Adrenal gland (tissue), 5 donors: ENCODE measurements around the gene PCGF6.

ENCODE experiments used
- CTCF ChIP-seq, 6 experiments: fragments of 450-650 bp in 4 of 6; fragments of 200-600 bp in 2 of 6; sonication (generic) in 1 of 6; IDR thresholded peaks; 1 replicate in 5 of 6; 2 replicates in 1 of 6; pipeline versions ENCODE4 v1.5.1 to v1.8.0; 2016 to 2021; ENCODE audit warnings: antibody characterized with exemption in 6 of 6, mild to moderate bottlenecking in 2 of 6, moderate library complexity in 1 of 6
- POLR2A ChIP-seq, 2 donors: fragments of 450-650 bp; IDR thresholded peaks; one replicate each; pipeline ENCODE4 v1.6.1; 2017; ENCODE audit warnings: antibody characterized with exemption in 2 of 2, mild to moderate bottlenecking in 2 of 2, moderate library complexity in 1 of 2
- donor health status: DM: no; HTN: no; CAD: no.

GRCh38 chr10:103276896-103277712 lies 73.8 kb downstream of the PCGF6 start, which contains the start of gene INA:
- TF ChIP-seq CTCF (IDR thresholded peaks at IDR 0.05), result no peak
- TF ChIP-seq POLR2A (IDR thresholded peaks at IDR 0.05), result peak in 1 of 2 donors; percentile 51
